Measurements from ENCODE around the gene LRFN4.
"Not testable (repeated sequence)": the region's sequence is repeated elsewhere in the genome, so short reads cannot be mapped to it uniquely, and the experiment has no call there.

LRFN4 gene

DNA sequence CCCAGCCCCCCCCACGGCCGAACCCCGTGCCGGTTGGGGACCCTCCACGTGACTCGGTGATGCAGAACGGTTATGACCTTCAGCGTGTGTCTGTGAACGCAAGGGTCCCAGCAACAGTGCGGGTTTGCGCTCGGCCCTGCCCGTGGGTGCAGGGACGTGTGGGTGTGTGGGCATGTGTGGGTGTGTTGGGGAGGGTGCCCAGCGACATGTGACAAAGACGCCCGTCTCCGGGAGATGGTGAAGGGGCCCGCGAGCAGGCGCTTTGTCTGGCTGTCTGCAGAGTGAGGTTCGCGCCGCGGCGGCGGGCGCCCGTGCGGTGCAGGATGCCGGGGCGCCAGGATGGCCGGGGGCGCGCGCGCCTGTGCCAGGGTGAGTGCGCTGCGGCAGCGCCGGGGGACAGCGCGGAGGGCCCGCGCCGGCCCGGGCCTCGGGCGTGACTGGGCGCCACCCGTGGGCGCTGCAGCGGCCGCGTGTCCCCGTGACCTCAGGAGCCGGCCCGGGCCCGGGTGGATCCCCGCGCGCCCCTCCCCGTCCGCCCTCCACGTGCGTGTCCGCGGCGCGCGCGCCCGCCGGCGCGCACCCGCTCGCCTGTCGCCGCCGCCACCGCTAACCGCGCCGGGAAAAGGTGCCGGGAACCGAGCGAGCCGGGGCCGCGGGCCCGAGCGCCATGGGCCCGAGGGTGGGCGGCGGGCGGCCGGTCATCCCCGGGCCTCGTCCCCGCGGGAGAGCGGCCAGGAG is at the start of gene LRFN4:
LRFN4 (plus strand) TSS at position 569 of the 738 bp plus-strand sequence. CDS start 681 bp downstream, outside the sequence.
- DNase-seq, result no peak

- no peak for DNase-seq
Measured at GRCh38 chr11:66809592-66809991, 47.3 kb upstream of the LRFN4 start.

- no peak for DNase-seq
Measured at GRCh38 chr11:66810576-66811185, 46.2 kb upstream of the LRFN4 start.

DNA sequence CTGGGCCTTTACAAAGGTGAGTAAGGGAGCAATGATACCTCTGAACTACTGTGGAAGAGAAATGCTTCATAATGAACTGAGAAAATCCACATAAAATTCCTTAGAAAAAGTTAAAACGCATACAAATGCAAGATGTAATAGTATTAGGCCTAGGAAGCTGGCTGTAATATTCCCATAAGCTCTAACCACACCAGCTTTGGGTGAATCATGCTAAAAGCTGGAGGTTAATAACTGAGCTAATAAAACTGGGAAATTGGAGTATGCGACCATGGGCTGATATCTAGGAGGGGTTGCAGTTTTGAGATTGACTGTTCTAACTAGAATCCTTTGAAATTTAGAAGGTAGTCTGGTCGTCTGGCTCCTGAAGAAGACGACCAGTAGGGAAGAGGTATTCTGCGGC is 42.2 kb upstream of the LRFN4 start:
- DNase-seq, result no peak

DNA sequence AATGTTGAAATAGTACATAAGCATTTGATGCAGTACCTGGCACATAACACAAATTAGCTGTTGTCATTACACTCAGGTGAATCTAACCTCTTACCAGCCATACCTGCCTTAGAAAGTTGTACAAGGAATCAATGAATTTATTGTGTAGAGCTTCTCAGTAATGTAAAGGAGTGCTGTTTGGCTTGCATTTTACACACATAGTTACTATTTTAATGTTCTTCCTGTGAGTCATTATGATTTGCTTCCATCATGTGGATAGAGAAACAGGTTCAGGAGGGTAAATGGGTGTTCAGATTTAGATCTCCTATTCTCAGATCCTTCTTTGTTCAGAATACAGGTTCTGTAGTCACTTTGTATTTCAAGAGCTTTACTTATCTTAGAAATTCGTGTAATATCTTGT is 41.2 kb upstream of the LRFN4 start:
- DNase-seq, result no peak

GRCh38 chr11:66818231-66818955 is 38.5 kb upstream of the LRFN4 start:
- DNase-seq, result no peak

DNA sequence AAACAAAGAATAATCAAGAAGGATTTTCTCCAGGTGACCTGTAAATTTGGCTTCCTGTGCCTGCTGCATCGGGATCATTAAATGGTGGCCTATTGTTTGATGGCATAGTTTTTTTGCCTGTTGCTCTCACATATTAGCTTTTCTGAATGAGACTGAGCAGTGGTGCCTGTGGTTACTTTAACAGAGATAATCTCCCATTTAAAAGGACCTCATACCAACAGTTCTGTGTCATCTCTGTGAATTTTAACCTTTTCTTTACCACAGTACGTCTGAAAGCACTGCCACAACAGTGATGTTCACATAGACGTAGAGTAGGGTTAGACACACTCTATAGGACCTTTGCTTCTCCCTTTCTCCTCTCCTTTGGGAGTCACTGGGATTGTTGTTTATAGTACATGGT is 36.5 kb upstream of the LRFN4 start:
- no peak for DNase-seq

- DNase-seq, result no peak
Measured at GRCh38 chr11:66820901-66821300, 36.0 kb upstream of the LRFN4 start.

GRCh38 chr11:66823700-66824099 is 33.2 kb upstream of the LRFN4 start:
- no peak for DNase-seq

GRCh38 chr11:66824573-66824972 is 32.3 kb upstream of the LRFN4 start:
- DNase-seq, result not testable (repeated sequence)

DNA sequence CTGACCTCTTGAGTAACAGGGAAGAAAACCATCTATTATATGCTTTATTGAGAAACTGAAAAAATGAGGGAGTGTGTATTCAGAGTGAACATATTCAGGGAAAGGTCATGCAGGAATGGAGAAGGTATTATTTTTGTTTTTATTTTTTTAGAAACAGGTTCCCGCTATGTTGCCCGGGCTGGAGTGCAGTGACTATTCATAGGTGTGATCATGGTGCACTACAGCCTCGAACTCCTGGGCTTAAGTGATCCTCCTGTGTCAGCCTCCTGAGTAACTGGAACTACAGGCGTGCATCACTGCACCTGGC is 22.4 kb upstream of the LRFN4 start:
- DNase-seq, result no peak

GRCh38 chr11:66834943-66835342 is 21.9 kb upstream of the LRFN4 start:
- DNase-seq, result no peak

- no peak for DNase-seq
Measured at GRCh38 chr11:66835768-66836405, 21.0 kb upstream of the LRFN4 start.

DNA sequence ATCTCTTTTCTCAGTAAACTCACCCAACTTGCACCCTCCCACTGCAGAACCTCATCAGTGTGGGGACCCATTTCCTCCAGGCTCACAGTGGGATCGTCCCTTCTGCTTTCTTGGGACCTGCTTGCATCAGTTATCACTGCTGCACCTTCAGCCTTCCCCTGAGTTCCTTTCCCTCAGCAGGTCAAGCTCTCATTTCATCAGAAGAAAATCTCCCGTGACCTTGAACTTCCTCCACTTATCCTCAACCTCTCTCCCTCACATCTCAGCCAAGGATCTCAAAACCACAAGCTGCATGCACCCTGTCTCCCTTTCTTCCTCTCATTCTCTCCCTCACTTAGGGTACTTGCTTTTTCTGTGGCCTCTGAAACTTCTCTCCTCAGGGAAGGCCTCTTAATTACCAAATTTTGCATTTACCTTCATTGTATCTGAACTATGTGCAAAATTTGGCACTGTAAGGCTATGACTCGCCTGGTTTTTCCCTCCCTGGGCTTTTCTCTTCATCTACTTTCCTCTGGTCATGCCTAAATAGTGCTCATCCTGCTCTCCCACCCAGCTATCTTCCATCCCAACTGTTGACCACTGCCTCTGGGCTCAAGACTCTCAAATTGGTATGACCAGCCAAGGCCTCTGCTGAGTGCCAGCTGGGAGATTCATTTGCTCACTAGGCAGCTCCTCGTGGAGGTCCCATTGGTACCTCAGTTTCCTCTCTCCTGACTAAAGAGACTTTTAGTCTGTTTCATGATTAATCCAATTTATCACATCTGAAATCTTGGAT is 16.4 kb upstream of the LRFN4 start:
- no peak for DNase-seq

GRCh38 chr11:66841861-66842260 is 15.0 kb upstream of the LRFN4 start:
- no peak for DNase-seq

GRCh38 chr11:66842501-66842895 is 14.4 kb upstream of the LRFN4 start:
- DNase-seq, result no peak

- peak; percentile 93 for DNase-seq
Measured at GRCh38 chr11:66842896-66843775, 13.7 kb upstream of the LRFN4 start, which contains the start of gene RCE1. Gene RCE1 (plus strand): TSS chr11:66843441. CDS start chr11:66843456, 15 bp downstream.

DNA sequence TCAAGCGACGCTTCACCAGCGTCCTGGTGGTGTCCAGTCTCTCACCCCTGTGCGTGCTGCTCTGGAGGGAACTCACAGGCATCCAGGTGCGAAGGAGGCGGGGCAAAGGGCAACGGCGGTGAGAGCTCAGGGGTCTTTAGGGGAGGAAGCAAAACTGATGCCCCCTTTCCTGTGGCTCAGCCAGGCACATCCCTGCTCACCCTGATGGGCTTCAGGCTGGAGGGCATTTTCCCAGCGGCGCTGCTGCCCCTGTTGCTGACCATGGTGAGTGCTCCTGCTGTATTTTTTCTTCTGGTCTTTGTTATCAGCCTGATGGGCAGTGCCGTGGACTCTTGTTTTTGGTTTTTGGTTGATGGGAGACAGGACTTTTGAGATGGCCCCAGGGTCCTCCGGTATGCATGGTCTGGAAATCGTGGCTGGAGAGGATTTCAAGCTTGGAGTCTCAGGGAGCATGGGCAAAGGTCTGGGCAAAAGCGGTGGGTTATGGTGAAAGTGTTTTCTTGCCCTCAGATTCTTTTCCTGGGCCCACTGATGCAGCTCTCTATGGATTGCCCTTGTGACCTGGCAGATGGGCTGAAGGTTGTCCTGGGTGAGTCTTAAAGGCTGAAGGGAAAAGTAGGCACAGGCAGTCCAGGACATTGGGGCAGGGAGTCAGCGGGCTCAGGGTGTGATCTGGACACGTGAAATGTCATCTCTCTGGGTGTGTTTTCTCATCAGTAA is 12.9 kb upstream of the LRFN4 start:
- no peak for DNase-seq

GRCh38 chr11:66844496-66845142 is 12.2 kb upstream of the LRFN4 start:
- DNase-seq, result no peak

GRCh38 chr11:66845143-66845875 is 11.6 kb upstream of the LRFN4 start:
- DNase-seq, result no peak

Measured in activated CD4-positive, CD25-positive, alpha-beta regulatory T cell treated with anti-CD3 and anti-CD28 coated beads, Interleukin-2, amount 50 U/mL, for 72 hours (primary cell).